Colonic mucosa (tissue), 4 donors: ENCODE measurements around the gene NDEL1. TPM values are rescaled to one million over a fixed set of nuclear protein-coding genes. Genes with fewer than 3 reads are reported as not detected.

ENCODE experiments used
- DNase-seq: peaks from one replicate; pipeline ENCODE4 v3.0.0-alpha.2; 2020
- H3K27ac ChIP-seq: fragments of 200-600 bp; one replicate; pipeline ENCODE4 v1.8.0; 2021
- H3K27me3 ChIP-seq: fragments of 200-600 bp; one replicate; pipeline ENCODE4 v1.8.0; 2021
- H3K36me3 ChIP-seq: fragments of 200-600 bp; one replicate; pipeline ENCODE4 v1.8.0; 2021
- H3K4me1 ChIP-seq: fragments of 200-600 bp; one replicate; pipeline ENCODE4 v1.8.0; 2021; ENCODE audit warnings: mild to moderate bottlenecking
- H3K4me3 ChIP-seq: fragments of 200-600 bp; one replicate; pipeline ENCODE4 v1.8.0; 2021
- H3K9ac ChIP-seq, 2 donors: one replicate each; pipeline ENCODE4 v1.7.0; 2013; ENCODE audit warnings: control low read depth in 2 of 2, low read depth in 2 of 2, low read length in 2 of 2
- H3K9me3 ChIP-seq: fragments of 200-600 bp; one replicate; pipeline ENCODE4 v1.8.0; 2021
- intact Hi-C: fragments of 100-400 bp; cut with DNase I; formaldehyde crosslinking; loops from one replicate; pipeline ENCODE4 v1.14.1; 2022
- total RNA-seq, 2 donors: library from RNA; stranded (reverse); fragmentation: NEBNext Ultra II Directional in 1 of 2; extraction: Animal tissue kit (Norgen Biotek cat#: 25700) in 1 of 2; gene quantifications; one replicate each; pipeline ENCODE4 v1.2.1, GENCODE V29; 2021
- TF ChIP-seq, protein P1 (sequence below): fragments of 200-600 bp; IDR thresholded peaks from one replicate; pipeline ENCODE4 v1.8.0; 2022; ENCODE audit warnings: antibody characterized with exemption, mild to moderate bottlenecking
- donor health status: healthy.
- donor health status: DM: no; HTN: no; CAD: no.
- donor health status: DM: no; HTN: no; CAD: no.

NDEL1 gene
- total RNA-seq, 2 donors from 2014 or later, result 47.1 TPM

DNA sequence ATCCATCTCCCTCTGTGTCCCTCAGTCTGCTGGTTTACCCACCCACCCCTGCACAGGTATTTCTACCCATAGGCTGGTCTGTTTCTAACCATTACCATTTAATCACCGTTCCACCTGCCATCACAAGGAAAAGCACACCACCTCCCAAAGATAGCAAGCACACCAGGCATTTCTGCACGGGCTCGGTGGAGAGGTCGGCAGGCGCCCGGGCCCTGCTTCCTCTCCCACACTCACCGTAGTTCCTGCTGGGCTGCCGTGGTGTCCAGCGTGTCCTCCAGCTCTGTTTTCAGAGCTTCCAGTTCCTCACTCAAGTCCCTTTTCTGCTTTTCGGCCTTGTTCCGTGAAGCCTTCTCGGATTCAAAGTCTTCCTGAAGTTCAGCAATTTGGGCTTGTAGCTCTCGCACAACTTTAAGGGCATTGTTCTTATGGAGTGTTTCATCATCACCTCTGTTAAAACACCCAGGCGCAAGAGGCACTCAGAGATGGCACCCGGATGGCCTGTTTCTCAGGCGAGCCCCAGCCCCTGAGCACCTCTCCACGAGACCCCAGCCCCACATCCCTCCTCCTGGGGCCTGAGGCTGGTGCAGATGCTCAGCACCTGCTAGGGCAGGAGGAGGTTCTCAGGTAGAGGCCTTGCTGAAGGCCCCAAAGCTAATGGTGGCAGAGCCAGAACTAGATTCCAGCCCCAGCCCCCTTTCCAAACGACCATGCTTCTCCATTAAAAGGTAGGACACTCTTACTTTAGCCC is 69.0 kb downstream of the NDEL1 start:
- intact Hi-C loops, result no loop called here
- Histone ChIP-seq H3K27ac (no peak overlapping the region), H3K27me3 (no peaks in the 10 kb centered on the region), H3K4me1 (no peaks in the 10 kb centered on the region), H3K9me3 (no peaks in the 10 kb centered on the region), H3K9ac (no peak overlapping the region), H3K4me3 (no peak overlapping the region), H3K36me3 (no peaks in the 10 kb centered on the region)
- TF ChIP-seq, protein P1, sequence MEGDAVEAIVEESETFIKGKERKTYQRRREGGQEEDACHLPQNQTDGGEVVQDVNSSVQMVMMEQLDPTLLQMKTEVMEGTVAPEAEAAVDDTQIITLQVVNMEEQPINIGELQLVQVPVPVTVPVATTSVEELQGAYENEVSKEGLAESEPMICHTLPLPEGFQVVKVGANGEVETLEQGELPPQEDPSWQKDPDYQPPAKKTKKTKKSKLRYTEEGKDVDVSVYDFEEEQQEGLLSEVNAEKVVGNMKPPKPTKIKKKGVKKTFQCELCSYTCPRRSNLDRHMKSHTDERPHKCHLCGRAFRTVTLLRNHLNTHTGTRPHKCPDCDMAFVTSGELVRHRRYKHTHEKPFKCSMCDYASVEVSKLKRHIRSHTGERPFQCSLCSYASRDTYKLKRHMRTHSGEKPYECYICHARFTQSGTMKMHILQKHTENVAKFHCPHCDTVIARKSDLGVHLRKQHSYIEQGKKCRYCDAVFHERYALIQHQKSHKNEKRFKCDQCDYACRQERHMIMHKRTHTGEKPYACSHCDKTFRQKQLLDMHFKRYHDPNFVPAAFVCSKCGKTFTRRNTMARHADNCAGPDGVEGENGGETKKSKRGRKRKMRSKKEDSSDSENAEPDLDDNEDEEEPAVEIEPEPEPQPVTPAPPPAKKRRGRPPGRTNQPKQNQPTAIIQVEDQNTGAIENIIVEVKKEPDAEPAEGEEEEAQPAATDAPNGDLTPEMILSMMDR, result no peak
- DNase-seq, result no peak

DNA sequence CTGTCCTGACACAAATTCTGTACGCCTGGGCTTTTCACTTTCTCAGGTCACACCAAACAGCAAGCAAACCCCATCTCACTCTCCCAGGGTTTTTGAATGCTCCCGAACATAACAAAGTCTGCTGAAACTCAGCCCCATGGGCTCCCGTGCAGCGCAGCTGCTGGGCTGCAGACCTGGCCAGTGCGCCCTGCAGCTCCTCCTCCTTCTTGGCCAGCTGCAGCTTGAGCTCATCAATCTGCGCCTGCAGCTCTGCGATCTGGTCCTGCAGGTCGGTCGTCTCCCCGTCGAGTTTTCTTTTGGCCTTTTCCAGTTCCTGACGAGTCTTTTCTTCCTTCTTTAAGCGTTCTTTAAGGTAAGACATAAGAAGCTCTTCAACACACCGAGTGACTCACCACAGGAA is 70.5 kb downstream of the NDEL1 start:
- Histone ChIP-seq H3K9ac (no peak overlapping the region), H3K4me1 (no peaks in the 10 kb centered on the region), H3K36me3 (no peaks in the 10 kb centered on the region), H3K4me3 (no peak overlapping the region), H3K27ac (no peak overlapping the region), H3K27me3 (no peaks in the 10 kb centered on the region), H3K9me3 (no peaks in the 10 kb centered on the region)
- TF ChIP-seq, protein P1, result no peak
- no peak for DNase-seq
- intact Hi-C loops, result no loop called here

DNA sequence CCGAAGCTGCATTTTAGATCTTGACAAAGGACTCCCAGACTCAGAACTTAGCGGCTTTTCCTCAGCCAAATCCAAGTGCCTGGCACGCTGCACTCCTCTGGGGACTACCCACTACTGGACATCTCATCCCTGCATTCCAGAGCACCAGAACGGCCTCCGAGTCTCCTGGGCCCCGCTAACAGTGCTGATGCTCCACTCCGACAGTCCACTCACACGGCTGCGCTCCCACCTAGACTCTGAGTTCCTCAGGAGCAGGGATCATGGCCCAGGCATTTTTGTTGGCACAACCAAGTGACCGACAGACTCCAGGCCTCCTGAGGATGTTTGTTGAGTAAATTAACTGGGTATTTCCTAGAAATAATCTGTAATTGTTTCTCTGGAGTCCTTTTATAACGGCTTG is 79.1 kb downstream of the NDEL1 start:
- Histone ChIP-seq H3K9ac (no peak overlapping the region), H3K4me3 (no peak overlapping the region), H3K36me3 (no peaks in the 10 kb centered on the region), H3K4me1 (no peaks in the 10 kb centered on the region), H3K9me3 (no peaks in the 10 kb centered on the region), H3K27me3 (no peaks in the 10 kb centered on the region), H3K27ac (no peak overlapping the region)
- intact Hi-C loops, result no loop called here
- TF ChIP-seq, protein P1, result no peak
- no peak for DNase-seq

Other genes with a start within 250 kb of the NDEL1 start
- 10 to 100 TPM; 11.7 to 12.4 TPM for gene BORCS6, start 245.7 kb upstream of the NDEL1 start, total RNA-seq
- 10 to 100 TPM; 18.6 to 86.4 TPM for gene AURKB, start 225.3 kb upstream of the NDEL1 start, total RNA-seq
- gene CTC1, start 187.8 kb upstream of the NDEL1 start, total RNA-seq, result 10 to 100 TPM; 30.5 to 42.3 TPM
- gene PFAS, start 186.6 kb upstream of the NDEL1 start, total RNA-seq, result 10 to 100 TPM; 13.6 to 61.7 TPM
- gene RANGRF, start 147.2 kb upstream of the NDEL1 start, total RNA-seq, result 10 to 100 TPM; 16.8 to 26.5 TPM
- 10 to 100 TPM in 1 of 2 donors, 1 to 10 TPM in 1; 4.0 to 11.6 TPM for gene SLC25A35, start 140.5 kb upstream of the NDEL1 start, total RNA-seq
- 1 to 10 TPM; 1.4 to 2.7 TPM for gene ARHGEF15, start 125.6 kb upstream of the NDEL1 start, total RNA-seq
- not detected for gene ODF4, start 96.0 kb upstream of the NDEL1 start, total RNA-seq
- 1,000 to 10,000 TPM; 1,223 to 1,367 TPM for gene RPL26, start 52.7 kb upstream of the NDEL1 start, total RNA-seq
- gene RNF222, start 38.1 kb upstream of the NDEL1 start, total RNA-seq, result not detected
- gene MYH10, start 194.8 kb downstream of the NDEL1 start, total RNA-seq, result 10 to 100 TPM; 12.4 to 17.0 TPM